GM12873 (cell line): ENCODE results near the gene KCTD17.

Experiments used
- CTCF ChIP-seq: IDR thresholded peaks from 2 replicates; pipeline ENCODE4 v1.5.1; 2012; ENCODE audit warnings: low read depth, mild to moderate bottlenecking, moderate library complexity, low read length, control low read depth; ENCODE audit not compliant: insufficient read depth; ENCODE audit errors: missing control alignments

The KCTD17 gene

GRCh38 chr22:37059876-37060449, 8.4 kb downstream of the KCTD17 start:
- no peak for TF ChIP-seq CTCF

GRCh38 chr22:37060801-37061610, 9.5 kb downstream of the KCTD17 start:
- TF ChIP-seq CTCF, result no peak

GRCh38 chr22:37061611-37062375, 10.3 kb downstream of the KCTD17 start:
- TF ChIP-seq CTCF, result no peak

- TF ChIP-seq CTCF, result no peak
Measured at GRCh38 chr22:37062376-37062675, 10.8 kb downstream of the KCTD17 start.

GRCh38 chr22:37062702-37063381, 11.3 kb downstream of the KCTD17 start:
- no peak for TF ChIP-seq CTCF

GRCh38 chr22:37063431-37064420, 12.2 kb downstream of the KCTD17 start:
- no peak for TF ChIP-seq CTCF
